Glutamatergic neuron (in vitro differentiated cells): Measurements from ENCODE around the gene ZNG1C. TPM values are rescaled to one million over a fixed set of nuclear protein-coding genes. Genes with fewer than 3 reads are reported as not detected.
"Not testable (repeated sequence)": the region's sequence is repeated elsewhere in the genome, so short reads cannot be mapped to it uniquely, and the experiment has no call there.

Experiments
- DNase-seq: peaks from one replicate; pipeline ENCODE4 v3.0.0; 2022
- H3K27ac Mint-ChIP-seq: one replicate; pipeline ENCODE4 v1.8.0; 2020; ENCODE audit warnings: mild to moderate bottlenecking, mixed read lengths, inconsistent platforms; ENCODE audit not compliant: unreplicated experiment
- H3K27me3 Mint-ChIP-seq: one replicate; pipeline ENCODE4 v1.8.0; 2020; ENCODE audit warnings: mild to moderate bottlenecking, moderate library complexity, mixed read lengths, inconsistent platforms; ENCODE audit not compliant: unreplicated experiment
- H3K36me3 Mint-ChIP-seq: one replicate; pipeline ENCODE4 v1.8.0; 2020; ENCODE audit warnings: mild to moderate bottlenecking, mixed read lengths, inconsistent platforms; ENCODE audit not compliant: unreplicated experiment
- H3K4me1 Mint-ChIP-seq: one replicate; pipeline ENCODE4 v1.8.0; 2020; ENCODE audit warnings: mild to moderate bottlenecking, low read depth, mixed read lengths, inconsistent platforms; ENCODE audit not compliant: unreplicated experiment
- H3K4me3 Mint-ChIP-seq: one replicate; pipeline ENCODE4 v1.8.0; 2020; ENCODE audit warnings: mild to moderate bottlenecking, mixed read lengths, inconsistent platforms; ENCODE audit not compliant: unreplicated experiment
- H3K9me3 Mint-ChIP-seq: one replicate; pipeline ENCODE4 v1.8.0; 2020; ENCODE audit warnings: mild to moderate bottlenecking, moderate library complexity, mixed read lengths, inconsistent platforms; ENCODE audit not compliant: unreplicated experiment
- long read RNA-seq: library from polyadenylated mRNA; unstranded; transcript quantifications from one replicate; pipeline ENCODE4 v2.0.0, GENCODE V29; 2020; ENCODE audit not compliant: unreplicated experiment
- total RNA-seq: library from RNA; stranded (reverse); fragmentation: NEBNext Ultra II Directional; extraction: Animal tissue kit (Norgen Biotek cat#: 25700); gene quantifications from one replicate; pipeline ENCODE4 v1.2.1, GENCODE V29; 2021; ENCODE audit not compliant: unreplicated experiment

The ZNG1C gene
- 16.0 TPM for total RNA-seq
- long read RNA-seq, partial matches to known transcripts: 0 of 10 reads
- long read RNA-seq, other reads (novel, unspliced or antisense): 8 of 10 reads

GRCh38 chr9:68241683-68242082 lies at the start of gene ZNG1C:
Gene ZNG1C, plus strand, starts transcription at chr9:68241983. Its CDS starts 49 bp downstream, at chr9:68242032.
- not testable (repeated sequence) for H3K9me3 Mint-ChIP-seq, H3K36me3 Mint-ChIP-seq, H3K4me3 Mint-ChIP-seq, H3K27ac Mint-ChIP-seq, H3K27me3 Mint-ChIP-seq, DNase-seq, H3K4me1 Mint-ChIP-seq

- not testable (repeated sequence) for H3K36me3 Mint-ChIP-seq, H3K4me1 Mint-ChIP-seq, H3K27me3 Mint-ChIP-seq, H3K27ac Mint-ChIP-seq, H3K9me3 Mint-ChIP-seq, H3K4me3 Mint-ChIP-seq, DNase-seq
Measured at GRCh38 chr9:68242437-68242836, 654 bp downstream of the ZNG1C start.

GRCh38 chr9:68281041-68281440 lies 39.3 kb downstream of the ZNG1C start:
- not testable (repeated sequence) for H3K27me3 Mint-ChIP-seq, H3K27ac Mint-ChIP-seq, H3K36me3 Mint-ChIP-seq, H3K4me1 Mint-ChIP-seq, DNase-seq, H3K9me3 Mint-ChIP-seq, H3K4me3 Mint-ChIP-seq

GRCh38 chr9:68302567-68302966 lies 60.8 kb downstream of the ZNG1C start, which contains the start of gene FOXD4L3:
Gene FOXD4L3, plus strand, starts transcription at chr9:68302867. Its CDS starts 85 bp downstream, at chr9:68302952.
- not testable (repeated sequence) for H3K4me1 Mint-ChIP-seq, DNase-seq, H3K4me3 Mint-ChIP-seq, H3K27me3 Mint-ChIP-seq, H3K36me3 Mint-ChIP-seq, H3K27ac Mint-ChIP-seq, H3K9me3 Mint-ChIP-seq

- not testable (repeated sequence) for DNase-seq, H3K27me3 Mint-ChIP-seq, H3K4me3 Mint-ChIP-seq, H3K27ac Mint-ChIP-seq, H3K36me3 Mint-ChIP-seq, H3K9me3 Mint-ChIP-seq, H3K4me1 Mint-ChIP-seq
Measured at GRCh38 chr9:68303771-68304170, 62.0 kb downstream of the ZNG1C start.

GRCh38 chr9:68304212-68304611 lies 62.4 kb downstream of the ZNG1C start:
- DNase-seq, H3K4me1 Mint-ChIP-seq, H3K27ac Mint-ChIP-seq, H3K4me3 Mint-ChIP-seq, H3K27me3 Mint-ChIP-seq, H3K9me3 Mint-ChIP-seq, H3K36me3 Mint-ChIP-seq: not testable (repeated sequence)

- H3K4me1 Mint-ChIP-seq, H3K9me3 Mint-ChIP-seq, H3K27ac Mint-ChIP-seq, H3K4me3 Mint-ChIP-seq, DNase-seq, H3K36me3 Mint-ChIP-seq, H3K27me3 Mint-ChIP-seq: not testable (repeated sequence)
Measured at GRCh38 chr9:68304777-68305176, 63.0 kb downstream of the ZNG1C start.

GRCh38 chr9:68305680-68306285 lies 64.0 kb downstream of the ZNG1C start:
- not testable (repeated sequence) for H3K4me3 Mint-ChIP-seq, H3K27ac Mint-ChIP-seq, DNase-seq, H3K4me1 Mint-ChIP-seq, H3K9me3 Mint-ChIP-seq, H3K36me3 Mint-ChIP-seq, H3K27me3 Mint-ChIP-seq

GRCh38 chr9:68306391-68306964 lies 64.7 kb downstream of the ZNG1C start:
- not testable (repeated sequence) for H3K4me3 Mint-ChIP-seq, H3K9me3 Mint-ChIP-seq, H3K27me3 Mint-ChIP-seq, H3K27ac Mint-ChIP-seq, H3K36me3 Mint-ChIP-seq, DNase-seq, H3K4me1 Mint-ChIP-seq

GRCh38 chr9:68307127-68307526 lies 65.3 kb downstream of the ZNG1C start:
- not testable (repeated sequence) for DNase-seq, H3K27me3 Mint-ChIP-seq, H3K9me3 Mint-ChIP-seq, H3K36me3 Mint-ChIP-seq, H3K4me3 Mint-ChIP-seq, H3K4me1 Mint-ChIP-seq, H3K27ac Mint-ChIP-seq

GRCh38 chr9:68307654-68308053 lies 65.9 kb downstream of the ZNG1C start:
- H3K36me3 Mint-ChIP-seq, DNase-seq, H3K4me1 Mint-ChIP-seq, H3K4me3 Mint-ChIP-seq, H3K27me3 Mint-ChIP-seq, H3K9me3 Mint-ChIP-seq, H3K27ac Mint-ChIP-seq: not testable (repeated sequence)

GRCh38 chr9:68311208-68311607 lies 69.4 kb downstream of the ZNG1C start:
- H3K9me3 Mint-ChIP-seq, H3K27me3 Mint-ChIP-seq, H3K36me3 Mint-ChIP-seq, H3K4me1 Mint-ChIP-seq, H3K4me3 Mint-ChIP-seq, DNase-seq, H3K27ac Mint-ChIP-seq: not testable (repeated sequence)
